ENCODE measurements around the gene MYMX. TPM values are rescaled to one million over a fixed set of nuclear protein-coding genes. Genes with fewer than 3 reads are reported as not detected.
A peak's percentile ranks its signal among the peaks of the same experiment; 100 is the strongest.

The MYMX gene
- total RNA-seq, 1 donor from 2014 or later = not detected

DNA sequence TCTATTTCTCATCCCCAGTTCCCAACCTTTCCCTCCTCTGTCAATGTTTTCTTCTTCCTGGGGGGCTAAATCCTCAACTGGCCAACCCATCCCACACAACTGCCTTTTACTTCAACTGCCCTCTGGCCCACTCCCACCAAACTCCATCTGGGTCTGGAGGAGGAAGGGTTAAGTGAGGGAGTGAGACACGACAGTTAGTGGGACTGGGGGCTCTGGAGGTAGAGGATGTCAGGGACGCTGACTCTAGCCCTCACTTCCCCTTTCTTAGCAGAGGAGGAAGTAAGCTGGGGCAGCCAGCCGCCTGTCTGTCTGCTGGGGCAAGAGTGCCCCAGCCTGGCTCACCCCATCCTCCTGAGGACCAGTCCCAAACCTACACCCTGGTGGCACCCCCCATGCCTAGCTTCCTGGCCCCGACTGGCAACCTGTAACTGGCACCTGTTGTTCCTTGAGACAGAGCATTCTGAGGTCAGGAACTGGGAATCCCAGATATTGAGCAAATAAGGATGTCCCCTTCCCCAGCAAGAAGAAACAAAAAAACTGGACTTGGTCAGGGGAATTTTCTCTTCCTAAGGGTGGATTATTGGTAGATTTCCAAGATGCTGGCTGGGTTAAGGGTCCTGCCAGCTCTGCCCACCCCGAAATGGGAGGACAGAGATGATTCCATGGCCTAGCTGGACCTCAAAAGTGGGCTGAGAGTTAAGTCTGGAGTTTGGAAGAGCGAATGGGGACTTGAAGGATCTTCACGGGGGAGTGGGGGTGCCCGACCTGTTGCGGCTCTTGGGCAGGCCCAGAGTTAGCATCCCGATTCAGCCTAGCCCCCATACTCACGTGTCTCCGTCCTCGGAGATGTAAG, 47.7 kb downstream of the MYMX start:
- DNase-seq (ENCODE audit: low read depth) = peak; percentile 45

DNA sequence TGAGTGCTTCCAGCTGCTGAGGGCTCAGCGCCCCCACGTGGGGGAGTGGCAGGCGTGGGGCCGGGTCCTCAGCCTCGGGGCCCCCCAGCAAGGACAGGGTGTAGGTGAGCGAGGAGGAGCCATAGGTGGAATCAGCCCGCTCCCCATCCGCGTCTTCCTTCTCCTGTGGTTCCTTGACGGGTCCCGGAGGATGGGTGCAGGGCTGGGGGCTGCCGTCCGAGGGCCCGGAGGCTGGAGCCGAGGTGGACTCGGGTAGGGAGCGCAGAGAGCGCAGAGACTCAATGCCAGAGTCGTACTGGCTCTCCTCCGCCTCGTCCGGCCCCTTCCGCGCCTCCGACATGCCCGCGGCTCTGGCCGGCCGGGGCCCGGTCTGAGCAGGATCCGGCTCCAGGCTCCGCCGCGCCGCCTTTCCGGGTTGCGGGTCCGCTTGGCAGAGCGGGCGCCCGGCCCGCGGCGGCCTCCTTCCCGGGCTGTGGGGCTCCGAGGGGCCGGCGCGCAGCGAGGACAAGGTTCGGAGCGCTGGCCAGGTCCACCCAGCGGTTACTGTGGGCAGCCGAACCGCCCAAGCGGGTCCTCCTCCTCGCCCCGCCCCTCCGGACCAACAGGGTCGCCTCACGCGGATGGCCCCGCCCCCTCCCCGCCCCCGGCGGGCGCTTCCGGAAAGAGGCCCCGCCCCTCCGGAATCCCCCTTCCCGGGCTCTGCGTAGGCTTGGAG, 48.4 kb downstream of the MYMX start, which contains the start of gene NFKBIE:
Gene NFKBIE, minus strand, starts transcription at position 545 of the 715 bp plus-strand sequence. Its CDS starts 205 bp downstream, at position 340.
- DNase-seq (ENCODE audit: low read depth) = no peak

DNA sequence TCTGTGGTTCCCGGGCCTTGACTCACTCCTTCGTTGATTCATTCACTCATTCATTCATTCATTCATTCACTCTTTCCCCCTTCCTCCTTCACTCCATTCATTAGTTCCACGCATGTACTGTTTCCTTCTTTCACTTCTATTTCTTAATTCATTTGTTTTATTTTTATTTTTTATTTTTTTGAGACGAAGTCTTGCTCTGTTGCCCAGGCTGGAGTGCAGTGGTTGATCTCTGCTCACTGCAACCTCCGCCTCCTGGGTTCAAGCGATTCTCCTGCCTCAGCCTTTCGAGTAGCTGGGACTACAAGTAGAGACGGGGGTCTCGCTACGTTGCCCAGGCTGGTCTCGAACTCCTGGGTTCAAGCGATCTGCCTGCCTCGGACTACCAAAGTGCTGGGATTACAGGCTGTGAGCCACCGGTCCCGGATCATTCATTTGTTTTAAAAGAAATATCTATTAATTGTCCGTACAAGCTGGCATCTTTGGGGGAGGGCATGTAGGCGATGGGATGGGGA, 49.1 kb downstream of the MYMX start:
- peak; percentile 94 for DNase-seq (ENCODE audit: low read depth)

DNA sequence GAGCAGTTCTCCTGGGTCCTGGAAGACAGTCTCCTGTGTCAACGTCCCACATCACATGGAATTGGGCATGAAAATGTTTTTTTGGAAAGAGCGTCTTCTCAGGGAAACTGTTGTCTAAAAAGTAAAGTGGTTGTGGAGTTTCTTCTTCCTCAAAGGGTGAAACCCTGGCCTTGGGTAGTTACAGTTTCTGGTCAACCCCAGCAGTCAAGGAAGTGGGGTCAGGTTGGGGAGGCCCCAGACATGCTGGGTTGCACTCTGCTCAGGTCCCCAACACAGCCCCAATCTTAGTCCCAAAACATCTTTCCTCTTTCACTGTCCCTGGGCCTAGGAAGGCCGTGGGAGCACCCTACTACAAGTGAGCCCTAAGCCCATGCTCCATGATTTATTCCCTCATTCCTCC, 49.6 kb downstream of the MYMX start:
- DNase-seq (ENCODE audit: low read depth) = no peak

DNA sequence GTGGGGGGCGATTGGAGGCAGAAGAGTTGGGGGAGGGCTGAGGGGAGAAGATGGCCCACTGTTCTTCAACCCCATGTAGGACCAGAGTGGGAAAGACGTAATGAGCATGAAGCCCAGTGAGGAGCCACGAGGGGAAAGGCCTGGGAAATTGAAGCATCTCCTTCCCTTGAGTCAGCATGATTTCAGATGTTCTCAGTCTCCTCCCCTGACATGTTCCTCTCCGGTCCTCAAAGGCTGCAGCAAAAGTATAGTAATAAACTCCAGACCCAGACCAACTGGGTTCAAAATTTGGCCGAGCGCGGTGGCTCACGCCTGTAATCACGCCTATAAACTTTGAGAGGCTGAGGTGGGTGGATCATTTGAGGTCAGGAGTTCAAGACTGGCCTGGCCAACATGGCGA, 50.5 kb downstream of the MYMX start:
- DNase-seq (ENCODE audit: low read depth) = no peak

Other genes starting within 250 kb of the MYMX start
- gene MRPL14, start 89.5 kb upstream of the MYMX start, total RNA-seq = 44.9 and 167 TPM in 2 replicates
- 59.6 and 112 TPM in 2 replicates for gene TMEM63B, start 89.4 kb upstream of the MYMX start, total RNA-seq
- not detected in 2 replicates for gene CAPN11, start 58.1 kb upstream of the MYMX start, total RNA-seq
- gene SLC29A1, start 6.7 kb downstream of the MYMX start, total RNA-seq = 15.1 and 15.3 TPM in 2 replicates
- 759 and 823 TPM in 2 replicates for gene HSP90AB1, start 30.2 kb downstream of the MYMX start, total RNA-seq
- gene SLC35B2, start 40.6 kb downstream of the MYMX start, total RNA-seq = 64.3 and 103 TPM in 2 replicates
- gene NFKBIE, start 48.6 kb downstream of the MYMX start, total RNA-seq = 17.6 and 28.1 TPM in 2 replicates
- gene TMEM151B, start 53.5 kb downstream of the MYMX start, total RNA-seq = not detected in 2 replicates
- gene AARS2, start 96.4 kb downstream of the MYMX start, total RNA-seq = 8.2 and 15.5 TPM in 2 replicates
- gene SPATS1, start 125.7 kb downstream of the MYMX start, total RNA-seq = not detected in 2 replicates
- 23.6 and 27.3 TPM in 2 replicates for gene CDC5L, start 170.8 kb downstream of the MYMX start, total RNA-seq